Measurements from ENCODE around the gene FAM180A. TPM values are rescaled to one million over a fixed set of nuclear protein-coding genes. Genes with fewer than 3 reads are reported as not detected.

The FAM180A gene
- total and polyA plus RNA-seq, 10 of the 15 experiments (the other 5 are each of a cell fraction or from before 2014, with no cell fraction given), result not detected

DNA sequence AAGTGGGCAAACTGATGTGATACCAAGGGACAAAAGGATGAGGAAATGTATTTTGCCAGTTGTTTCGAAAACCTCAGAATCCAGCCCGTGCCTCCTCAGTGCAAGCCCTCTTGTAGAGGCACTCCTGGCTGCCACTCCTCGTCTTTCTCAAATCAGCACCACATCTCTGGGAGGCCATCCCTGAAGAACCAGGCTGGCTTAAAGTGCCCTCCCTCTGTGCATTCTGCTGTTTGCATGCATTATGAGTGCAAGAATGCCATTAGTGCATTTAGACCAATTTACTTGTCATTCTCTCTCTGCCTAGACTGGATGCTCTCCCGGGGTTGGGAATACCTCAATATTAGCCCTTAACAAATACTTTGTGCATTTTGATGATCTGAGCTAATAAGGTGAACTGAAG, 19.9 kb upstream of the FAM180A start:
- H3K79me2 ChIP-seq (ENCODE audit: control insufficient read depth, insufficient read depth, low read length), result no peaks in the 10 kb centered on the region
- H3K36me3 ChIP-seq (ENCODE audit: control insufficient read depth in 2 of 2, insufficient read depth in 2 of 2, low read length in 1 of 2), result no peaks in the 10 kb centered on the region
- no peak overlapping the region for H3K9ac ChIP-seq (ENCODE audit: control insufficient read depth, insufficient read depth, low read length)
- DNase-seq (ENCODE audit: low read depth, low spot score), result no peak
- RAD21 ChIA-PET (ENCODE audit: unreplicated experiment), result no interaction called here
- H3K27ac ChIP-seq (ENCODE audit: control insufficient read depth, insufficient read depth), result no peak overlapping the region
- H4K20me1 ChIP-seq (ENCODE audit: control insufficient read depth, insufficient read depth), result no peaks in the 10 kb centered on the region
- POLR2A ChIA-PET, result no interaction called here
- TF ChIP-seq RELA (IDR thresholded peaks at IDR 0.05; ENCODE audit: borderline replicate concordance, partially characterized antibody) (no peak), BCL11A (IDR thresholded peaks at IDR 0.05; ENCODE audit: low read depth, low read length) (no peak), LARP7 (IDR thresholded peaks at IDR 0.05) (no peak)
- intact Hi-C loops (cut with micrococcal nuclease; ENCODE audit: unreplicated experiment), result no loop called here
- WGBS (ENCODE audit: insufficient coverage, insufficient replicate concordance, low lambda C conversion rate, missing lambda C conversion rate), result 29% methylated on average over 4 of the region's 4 CpGs
- CTCF ChIA-PET, result no interaction called here
- H2AFZ ChIP-seq (ENCODE audit: control insufficient read depth, low read depth, low read length), result no peak overlapping the region
- no TSS peak for BruUV-seq (replicated peaks)
- FAIRE-seq, result no peak
- H3K4me3 ChIP-seq, result no peak overlapping the region
- SMC1A ChIA-PET (ENCODE audit: uncharacterized antibody, unreplicated experiment), result no interaction called here
- H3K27me3 ChIP-seq (replicated peaks in 1 of 2; ENCODE audit: control insufficient read depth in 2 of 2, insufficient read depth in 2 of 2, low read length in 1 of 2), result no peaks in the 10 kb centered on the region; a peak in 1 of 4 replicates
- no peaks in the 10 kb centered on the region for H3K9me3 ChIP-seq (replicated peaks; ENCODE audit: control insufficient read depth, insufficient read depth, low read length)
- H3K4me1 ChIP-seq (ENCODE audit: control insufficient read depth, insufficient read depth, low read length), result no peaks in the 10 kb centered on the region
- H3K4me2 ChIP-seq (ENCODE audit: control insufficient read depth, insufficient read depth), result no peak overlapping the region
- in situ Hi-C loops (cut with MboI), result no loop called here
- no peak for ATAC-seq

GRCh38 chr7:135768064-135768463, 19.5 kb upstream of the FAM180A start:
- Histone ChIP-seq H3K4me3 (no peak overlapping the region), H2AFZ (ENCODE audit: control insufficient read depth, low read depth, low read length) (no peak overlapping the region), H3K27ac (ENCODE audit: control insufficient read depth, insufficient read depth) (no peak overlapping the region), H3K4me2 (ENCODE audit: control insufficient read depth, insufficient read depth) (no peak overlapping the region), H3K9me3 (replicated peaks; ENCODE audit: control insufficient read depth, insufficient read depth, low read length) (no peaks in the 10 kb centered on the region), H3K9ac (ENCODE audit: control insufficient read depth, insufficient read depth, low read length) (no peak overlapping the region), H3K27me3 (replicated peaks in 1 of 2; ENCODE audit: control insufficient read depth in 2 of 2, insufficient read depth in 2 of 2, low read length in 1 of 2) (no peaks in the 10 kb centered on the region; a peak in 1 of 4 replicates), H3K4me1 (ENCODE audit: control insufficient read depth, insufficient read depth, low read length) (no peaks in the 10 kb centered on the region), H3K79me2 (ENCODE audit: control insufficient read depth, insufficient read depth, low read length) (no peaks in the 10 kb centered on the region), H3K36me3 (ENCODE audit: control insufficient read depth in 2 of 2, insufficient read depth in 2 of 2, low read length in 1 of 2) (no peaks in the 10 kb centered on the region), H4K20me1 (ENCODE audit: control insufficient read depth, insufficient read depth) (no peaks in the 10 kb centered on the region)
- RAD21 ChIA-PET (ENCODE audit: unreplicated experiment), result no interaction called here
- BruUV-seq (replicated peaks), result no TSS peak
- SMC1A ChIA-PET (ENCODE audit: uncharacterized antibody, unreplicated experiment), result no interaction called here
- POLR2A ChIA-PET, result no interaction called here
- ATAC-seq (no peak), FAIRE-seq (no peak), DNase-seq (ENCODE audit: low read depth, low spot score) (no peak)
- in situ Hi-C loops (cut with MboI), result no loop called here
- CTCF ChIA-PET, result no interaction called here
- WGBS (ENCODE audit: insufficient coverage, insufficient replicate concordance, low lambda C conversion rate, missing lambda C conversion rate), result 18% methylated on average over 3 of the region's 3 CpGs
- intact Hi-C loops (cut with micrococcal nuclease; ENCODE audit: unreplicated experiment), result no loop called here
- TF ChIP-seq TBL1XR1 (IDR thresholded peaks at IDR 0.05; ENCODE audit: low read depth, low read length) (no peak), BCL11A (IDR thresholded peaks at IDR 0.05; ENCODE audit: low read depth, low read length) (no peak), MTA2 (IDR thresholded peaks at IDR 0.05; ENCODE audit: low read depth) (no peak), MXI1 (IDR thresholded peaks at IDR 0.05; ENCODE audit: low read depth, low read length) (no peak), JUNB (IDR thresholded peaks at IDR 0.05) (no peak), BRCA1 (IDR thresholded peaks at IDR 0.05; ENCODE audit: low read depth, low read length) (no peak), TCF3 (IDR thresholded peaks at IDR 0.05; ENCODE audit: borderline replicate concordance, insufficient read depth, low read depth, low read length) (no peak), NRF1 (conservative IDR thresholded peaks at IDR 0.05; ENCODE audit: low read depth, low read length) (no peak), KAT2A (conservative IDR thresholded peaks at IDR 0.05; ENCODE audit: control insufficient read depth, low read depth, low read length) (no peak)
- TF ChIP-seq, protein P1, sequence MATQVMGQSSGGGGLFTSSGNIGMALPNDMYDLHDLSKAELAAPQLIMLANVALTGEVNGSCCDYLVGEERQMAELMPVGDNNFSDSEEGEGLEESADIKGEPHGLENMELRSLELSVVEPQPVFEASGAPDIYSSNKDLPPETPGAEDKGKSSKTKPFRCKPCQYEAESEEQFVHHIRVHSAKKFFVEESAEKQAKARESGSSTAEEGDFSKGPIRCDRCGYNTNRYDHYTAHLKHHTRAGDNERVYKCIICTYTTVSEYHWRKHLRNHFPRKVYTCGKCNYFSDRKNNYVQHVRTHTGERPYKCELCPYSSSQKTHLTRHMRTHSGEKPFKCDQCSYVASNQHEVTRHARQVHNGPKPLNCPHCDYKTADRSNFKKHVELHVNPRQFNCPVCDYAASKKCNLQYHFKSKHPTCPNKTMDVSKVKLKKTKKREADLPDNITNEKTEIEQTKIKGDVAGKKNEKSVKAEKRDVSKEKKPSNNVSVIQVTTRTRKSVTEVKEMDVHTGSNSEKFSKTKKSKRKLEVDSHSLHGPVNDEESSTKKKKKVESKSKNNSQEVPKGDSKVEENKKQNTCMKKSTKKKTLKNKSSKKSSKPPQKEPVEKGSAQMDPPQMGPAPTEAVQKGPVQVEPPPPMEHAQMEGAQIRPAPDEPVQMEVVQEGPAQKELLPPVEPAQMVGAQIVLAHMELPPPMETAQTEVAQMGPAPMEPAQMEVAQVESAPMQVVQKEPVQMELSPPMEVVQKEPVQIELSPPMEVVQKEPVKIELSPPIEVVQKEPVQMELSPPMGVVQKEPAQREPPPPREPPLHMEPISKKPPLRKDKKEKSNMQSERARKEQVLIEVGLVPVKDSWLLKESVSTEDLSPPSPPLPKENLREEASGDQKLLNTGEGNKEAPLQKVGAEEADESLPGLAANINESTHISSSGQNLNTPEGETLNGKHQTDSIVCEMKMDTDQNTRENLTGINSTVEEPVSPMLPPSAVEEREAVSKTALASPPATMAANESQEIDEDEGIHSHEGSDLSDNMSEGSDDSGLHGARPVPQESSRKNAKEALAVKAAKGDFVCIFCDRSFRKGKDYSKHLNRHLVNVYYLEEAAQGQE (IDR thresholded peaks at IDR 0.05; ENCODE audit: low read depth, low read length), result no peak

Measured in GM12878 (cell line).